Fibroblast of skin of right biceps (primary cell): ENCODE measurements around the gene ESYT2.

ENCODE experiments used
- DNase-seq: peaks from one replicate; pipeline ENCODE4 v3.0.0-alpha.2; 2013

Gene ESYT2

DNA sequence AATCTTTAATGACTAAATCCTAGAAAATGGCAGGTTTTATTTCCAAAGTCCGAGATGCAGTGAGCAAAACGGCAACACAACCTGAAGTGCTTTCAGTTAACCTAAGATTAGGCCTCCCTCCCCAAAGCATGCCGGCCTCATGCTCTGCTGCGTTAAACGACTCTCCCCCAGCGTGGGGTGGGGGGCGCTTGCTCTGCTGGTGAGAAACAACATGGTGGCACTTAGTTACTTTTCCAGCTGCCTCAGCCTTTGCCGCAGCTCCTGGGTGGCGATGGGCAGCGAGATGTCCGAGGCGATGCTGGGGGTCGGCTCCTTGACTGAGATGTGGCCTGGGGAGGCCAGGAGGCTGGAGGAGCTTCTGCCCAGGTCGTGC, 88.0 kb downstream of the ESYT2 start:
- no peak for DNase-seq

DNA sequence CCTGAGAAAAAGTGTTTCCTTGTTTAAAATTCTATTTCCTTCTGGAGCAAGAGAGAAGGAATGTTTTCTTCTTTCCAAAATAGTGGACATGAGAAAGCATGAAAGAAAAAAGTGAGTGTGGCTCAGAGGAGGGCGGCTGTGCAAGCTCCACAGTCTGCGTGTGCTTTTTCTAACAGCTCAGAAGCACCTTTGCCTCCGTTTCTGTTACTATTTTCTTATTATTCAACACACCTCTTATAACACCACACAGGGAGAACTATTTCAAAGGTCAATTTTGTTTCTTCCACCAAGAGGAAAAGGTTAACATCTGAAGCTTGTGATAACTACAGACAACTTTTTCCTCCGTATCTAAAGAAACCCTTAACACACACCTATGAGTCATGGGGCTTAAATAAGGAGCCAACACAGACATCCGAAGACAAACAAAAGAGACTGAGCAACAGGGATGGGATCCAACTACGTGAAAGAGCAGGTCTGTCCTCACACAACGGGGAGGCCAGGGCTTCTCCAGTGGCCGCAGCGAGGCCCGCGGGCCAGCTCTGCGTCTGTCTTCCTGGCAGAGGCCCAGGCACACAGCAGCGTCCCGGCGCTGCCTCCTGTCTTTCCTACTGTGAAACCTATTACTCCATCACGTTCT, 88.5 kb downstream of the ESYT2 start:
- DNase-seq, result peak; percentile 74

GRCh38 chr7:158740013-158740656, 89.2 kb downstream of the ESYT2 start:
- DNase-seq, result peak; percentile 79

- no peak for DNase-seq
Measured at GRCh38 chr7:158738841-158739240, 90.5 kb downstream of the ESYT2 start.

- no peak for DNase-seq
Measured at GRCh38 chr7:158737064-158737695, 92.1 kb downstream of the ESYT2 start.

DNA sequence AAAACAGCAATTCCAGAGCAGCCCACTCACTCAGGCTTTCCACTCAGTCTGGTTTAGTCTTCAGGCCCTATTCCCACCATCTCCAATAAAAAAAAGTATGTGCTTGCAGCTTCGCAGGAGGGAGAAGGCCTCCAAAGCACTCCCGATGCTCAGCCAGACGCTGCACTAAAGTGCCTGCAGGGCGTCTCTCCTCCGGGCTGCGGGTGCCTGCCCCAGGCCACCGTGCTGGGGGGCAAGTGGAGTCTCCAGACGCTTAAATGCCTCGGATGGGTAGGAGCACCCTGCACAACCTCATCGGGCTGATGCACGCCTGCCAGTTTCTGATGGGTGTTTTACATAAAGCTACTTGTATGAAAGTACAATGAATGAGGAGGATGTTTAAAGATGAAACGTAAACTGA, 93.4 kb downstream of the ESYT2 start:
- DNase-seq, result no peak

GRCh38 chr7:158734861-158735260, 94.4 kb downstream of the ESYT2 start:
- DNase-seq, result peak; percentile 15

GRCh38 chr7:158733775-158734494, 95.4 kb downstream of the ESYT2 start:
- no peak for DNase-seq

DNA sequence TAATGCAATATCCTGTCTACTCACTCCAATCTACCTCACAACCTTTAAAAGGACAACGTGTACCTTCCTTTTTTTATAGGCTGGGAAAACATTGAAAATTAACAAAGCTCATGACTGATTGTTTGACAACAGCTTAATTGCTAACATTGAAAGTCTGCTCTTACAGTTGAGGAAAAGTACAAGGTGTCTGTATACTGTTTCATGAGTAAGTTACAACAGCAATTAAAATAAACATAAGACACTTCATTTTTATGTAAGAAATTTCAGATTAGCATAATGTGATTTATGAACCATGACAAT, 96.1 kb downstream of the ESYT2 start:
- DNase-seq, result no peak

- DNase-seq, result peak; percentile 37
Measured at GRCh38 chr7:158732494-158733219, 96.7 kb downstream of the ESYT2 start.

DNA sequence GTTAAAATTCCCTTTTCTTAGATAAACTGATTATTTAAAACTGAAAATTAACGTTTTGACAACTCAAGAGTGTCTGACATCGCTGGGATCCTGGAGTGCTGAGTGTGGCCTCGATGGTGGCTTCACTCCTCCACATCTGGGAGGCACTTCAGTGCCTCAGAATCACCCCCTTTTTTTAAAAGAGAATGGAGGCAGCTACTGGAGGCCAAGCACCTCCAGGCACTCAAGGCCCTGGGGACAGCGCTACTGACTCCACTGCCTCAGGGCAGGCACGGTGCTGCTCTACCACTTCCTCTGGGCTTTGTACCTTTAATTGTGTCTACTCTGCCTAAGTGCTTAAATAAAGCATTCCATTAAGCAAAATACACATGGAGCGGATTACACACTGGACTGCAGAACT, 97.5 kb downstream of the ESYT2 start:
- DNase-seq, result no peak

- no peak for DNase-seq
Measured at GRCh38 chr7:158730383-158731346, 98.6 kb downstream of the ESYT2 start.

DNA sequence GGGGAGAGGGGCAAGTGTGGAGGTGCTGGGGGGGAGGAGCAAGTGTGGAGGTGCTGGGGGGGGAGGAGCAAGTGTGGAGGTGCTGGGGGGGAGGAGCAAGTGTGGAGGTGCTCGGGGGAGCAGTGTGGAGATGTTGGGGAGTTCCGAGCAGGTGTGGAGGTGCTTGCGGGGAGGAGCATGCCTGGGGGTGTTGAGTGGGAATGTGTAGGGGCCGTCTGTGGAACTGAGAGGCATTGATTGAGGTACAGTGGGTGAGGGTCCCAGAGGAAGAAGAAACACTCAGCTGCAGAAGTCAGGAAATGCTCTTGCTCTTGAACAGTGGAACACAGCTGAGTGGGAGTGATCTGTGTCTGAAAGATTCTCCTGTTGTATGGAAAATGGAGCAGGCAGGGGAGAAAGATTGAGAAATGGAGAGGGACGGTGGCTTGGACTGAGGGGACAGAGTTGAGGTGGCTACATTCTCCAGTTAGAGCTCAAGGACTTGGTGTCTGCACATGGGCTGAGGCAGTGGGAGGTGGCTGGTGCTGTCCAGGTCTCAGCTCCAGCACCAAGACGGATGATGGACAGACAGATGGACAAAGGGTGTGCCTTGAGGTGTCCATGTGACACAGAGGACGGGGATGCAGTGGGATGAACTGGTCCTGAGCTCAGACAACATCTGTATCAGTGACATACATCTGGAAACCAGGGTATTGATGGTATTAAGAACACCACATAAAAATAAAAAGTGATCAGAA, 99.5 kb downstream of the ESYT2 start:
- no peak for DNase-seq

DNA sequence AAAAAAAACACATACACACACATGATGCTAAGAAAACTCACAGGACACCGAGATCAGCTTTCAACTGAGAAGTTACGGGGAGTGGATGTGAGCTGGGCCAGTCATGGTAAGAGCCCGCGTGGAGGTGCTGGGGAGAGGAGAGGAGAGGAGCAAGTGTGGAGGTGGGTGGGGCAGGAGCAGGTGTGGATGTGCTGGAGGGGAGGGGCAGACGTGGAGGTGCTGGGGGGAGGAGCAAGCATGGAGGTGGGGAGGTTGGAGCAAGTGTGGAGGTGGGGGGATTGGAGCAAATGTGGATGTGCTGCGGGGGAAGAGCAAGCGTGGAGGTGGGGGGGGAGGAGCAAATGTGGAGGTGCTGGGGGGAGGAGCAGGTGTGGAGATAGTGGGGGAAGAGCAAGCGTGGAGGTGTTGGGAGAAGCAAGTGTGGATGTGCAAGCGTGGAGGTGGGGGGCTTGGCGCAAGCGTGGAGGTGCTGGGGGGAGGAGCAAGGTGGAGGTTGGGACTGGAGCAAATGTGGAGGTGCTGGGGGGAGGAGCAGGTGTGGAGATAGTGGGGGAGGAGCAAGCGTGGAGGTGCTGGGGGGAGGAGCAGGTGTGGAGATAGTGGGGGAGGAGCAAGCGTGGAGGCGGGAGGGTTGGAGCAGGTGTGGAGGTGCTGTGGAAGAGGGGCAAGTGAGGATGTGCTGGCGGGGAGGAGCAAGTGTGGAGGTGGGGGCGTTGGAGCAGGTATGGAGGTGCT, 100.2 kb downstream of the ESYT2 start:
- no peak for DNase-seq

DNA sequence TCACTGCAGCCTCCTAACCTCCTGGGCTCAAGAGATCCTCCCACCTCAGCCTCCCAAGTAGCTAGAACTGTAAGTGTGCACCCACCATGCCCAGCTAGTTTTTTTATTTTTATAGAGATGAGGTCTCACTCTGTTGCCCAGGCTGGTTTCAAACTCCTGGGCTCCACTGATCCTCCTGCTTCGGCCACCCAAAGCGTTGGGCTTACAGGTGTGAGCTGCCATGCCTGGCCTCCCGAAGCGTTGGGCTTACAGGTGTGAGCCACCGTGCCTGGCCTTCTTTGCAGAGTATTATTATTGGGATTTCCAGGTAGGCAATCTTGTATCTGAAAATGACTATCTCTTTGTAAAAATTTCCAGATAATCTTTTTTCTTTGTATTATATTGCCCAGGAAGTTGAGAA, 101.6 kb downstream of the ESYT2 start:
- DNase-seq, result no peak

GRCh38 chr7:158726277-158726807, 103.0 kb downstream of the ESYT2 start:
- no peak for DNase-seq

DNA sequence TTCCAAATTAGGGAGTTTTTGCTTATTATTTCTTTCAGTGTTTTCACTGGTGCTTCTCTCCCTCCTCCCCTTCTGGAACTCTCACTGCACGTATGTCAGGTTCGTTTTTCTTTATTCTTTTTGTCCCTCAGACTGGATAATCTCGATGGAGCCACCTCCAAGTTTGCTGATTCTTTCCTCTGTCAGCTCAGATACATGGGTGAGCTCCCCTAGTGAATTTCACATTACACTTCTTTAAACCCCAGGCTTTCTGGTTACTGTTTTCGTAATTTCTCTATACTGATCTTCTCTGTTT, 103.9 kb downstream of the ESYT2 start:
- no peak for DNase-seq

GRCh38 chr7:158724658-158725505, 104.4 kb downstream of the ESYT2 start:
- no peak for DNase-seq

DNA sequence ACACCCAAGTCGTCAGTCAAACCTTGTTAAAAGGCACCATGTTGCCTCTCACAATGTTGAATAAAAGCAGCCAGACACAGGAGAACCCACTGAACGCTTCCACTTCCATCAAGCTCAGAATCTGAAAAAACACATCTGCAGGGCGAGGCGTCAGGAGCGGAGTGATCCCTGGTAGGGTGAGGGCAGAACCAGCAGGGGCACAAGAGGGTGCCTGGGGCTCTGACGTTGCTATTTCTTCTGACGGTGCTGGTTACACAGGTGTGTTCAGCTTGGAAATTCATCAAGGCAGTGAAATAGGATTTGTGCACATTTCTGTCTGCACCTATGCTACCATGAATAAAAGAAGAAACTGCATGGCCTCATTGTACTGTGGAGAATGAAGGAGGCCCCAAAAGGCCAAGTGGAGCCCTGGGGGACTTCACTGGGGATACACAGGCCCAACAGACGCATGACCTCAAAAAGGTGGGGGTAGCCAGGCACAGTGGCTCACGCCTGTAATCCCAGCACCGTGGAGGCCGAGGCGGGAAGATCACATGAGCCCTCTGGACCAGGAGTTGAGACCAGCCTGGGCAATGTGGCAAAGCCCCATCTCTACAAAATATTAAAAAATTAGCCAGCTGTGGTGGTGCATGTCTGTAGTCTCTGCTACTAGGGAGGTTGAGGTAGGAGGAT, 105.5 kb downstream of the ESYT2 start:
- no peak for DNase-seq
